Activated CD4-positive, alpha-beta T cell treated with anti-CD3 and anti-CD28 coated beads, Interleukin-2, amount 50 U/mL, for 16 hours (primary cell): ENCODE data around the gene TRAPPC2L.

Source experiments
- DNase-seq: peaks from one replicate; pipeline ENCODE4 v3.0.0-alpha.2; 2020

Gene TRAPPC2L

DNA sequence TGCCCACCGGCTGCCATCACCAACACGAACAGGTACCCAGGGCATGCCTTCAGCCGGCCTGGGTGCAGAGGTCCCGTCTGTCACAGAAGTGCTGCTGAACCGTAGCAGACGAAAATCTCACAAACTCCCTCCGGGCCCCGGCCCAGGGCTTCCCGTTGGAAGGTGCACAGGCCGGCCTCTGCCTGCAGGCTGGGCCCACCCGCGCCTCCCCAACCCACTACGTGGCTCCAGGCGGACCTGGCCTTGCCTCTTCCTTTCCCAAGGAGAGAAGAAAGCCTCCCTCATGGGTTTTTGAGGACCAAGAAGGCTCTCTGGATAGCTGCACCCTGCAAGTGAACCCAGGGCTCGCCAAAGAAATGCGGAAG is 55.0 kb downstream of the TRAPPC2L start:
- DNase-seq = no peak
